ENCODE measurements around the gene KLC3. TPM values are rescaled to one million over a fixed set of nuclear protein-coding genes. Genes with fewer than 3 reads are reported as not detected.
A peak's percentile ranks its signal among the peaks of the same experiment; 100 is the strongest.

Gene KLC3
- total RNA-seq, 6 experiments from 2014 or later = 0.22 to 0.26 TPM; not detected in 4

GRCh38 chr19:45363861-45364459, 23.4 kb downstream of the KLC3 start:
- Histone ChIP-seq H3K27me3 (no peaks in the 10 kb centered on the region), H3K27ac (no peak overlapping the region), H3K4me1 (no peaks in the 10 kb centered on the region), H3K36me3 (peaks cover 0 to 13% (median 0%) of the 10 kb centered on the region in 4 donors), H3K9me3 (no peaks in the 10 kb centered on the region), H3K4me3 (no peak overlapping the region)
- TF ChIP-seq CTCF (IDR thresholded peaks at IDR 0.05) = no peak
- TF ChIP-seq POLR2A (IDR thresholded peaks at IDR 0.05) = no peak
- ATAC-seq (peak in 1 of 4 donors; percentile 11), DNase-seq (no peak)
- intact Hi-C loops (cut with DNase I) = no loop called here
- 95% methylated on average over 7 of the region's 44 CpGs for WGBS (ENCODE audit: insufficient coverage, low coverage, low lambda C conversion rate, missing lambda C conversion rate)

DNA sequence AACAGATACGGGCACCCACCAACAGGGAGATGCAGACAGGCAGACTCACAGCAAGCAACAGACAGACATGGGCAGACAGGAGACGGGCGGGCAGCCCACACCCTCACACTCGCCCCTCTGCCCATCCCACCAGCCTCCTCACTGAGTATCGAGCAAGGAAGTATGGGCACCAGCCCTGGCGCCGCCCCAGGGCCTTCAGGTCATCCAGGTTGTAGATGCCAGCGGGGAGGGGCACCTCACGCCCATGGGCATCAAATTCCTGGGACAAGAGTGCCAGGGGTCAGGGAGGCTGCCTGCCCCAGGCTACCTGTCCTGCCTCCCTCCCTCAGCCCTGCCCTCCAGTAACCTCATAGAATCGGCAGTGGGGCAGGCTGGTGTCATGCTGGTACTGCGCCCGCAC, 24.1 kb downstream of the KLC3 start:
- Histone ChIP-seq H3K27ac (no peak overlapping the region), H3K9me3 (no peaks in the 10 kb centered on the region), H3K4me3 (no peak overlapping the region), H3K36me3 (peaks cover 0 to 13% (median 0%) of the 10 kb centered on the region in 4 donors), H3K27me3 (no peaks in the 10 kb centered on the region), H3K4me1 (peaks cover 0 to 2% (median 0%) of the 10 kb centered on the region in 4 donors)
- DNase-seq (no peak), ATAC-seq (no peak)
- TF ChIP-seq POLR2A (IDR thresholded peaks at IDR 0.05) (no peak), CTCF (IDR thresholded peaks at IDR 0.05) (no peak)
- WGBS (ENCODE audit: insufficient coverage, low coverage, low lambda C conversion rate, missing lambda C conversion rate) = 80% methylated on average over 2 of the region's 12 CpGs
- intact Hi-C loops (cut with DNase I) = no loop called here

DNA sequence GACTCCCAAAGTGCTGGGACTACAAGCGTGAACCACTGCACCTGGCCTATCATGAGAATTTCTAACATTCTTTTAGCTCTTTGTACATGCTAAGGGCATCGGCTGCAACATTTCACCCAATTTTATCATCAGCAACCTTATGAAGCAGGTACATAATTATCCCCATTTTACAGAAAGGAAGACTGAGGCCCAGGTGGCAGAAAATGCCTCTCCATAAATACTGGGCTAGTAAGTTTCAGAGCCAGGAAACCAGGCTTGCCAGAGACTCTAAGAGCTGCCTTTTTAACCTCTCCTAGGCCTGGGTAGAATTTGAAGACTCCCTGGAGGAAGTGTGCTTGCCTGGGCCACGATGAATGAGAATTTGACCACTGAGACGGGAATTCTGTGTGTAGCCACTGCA, 27.6 kb downstream of the KLC3 start:
- TF ChIP-seq POLR2A (IDR thresholded peaks at IDR 0.05) (no peak), CTCF (IDR thresholded peaks at IDR 0.05) (no peak)
- no peaks in the 10 kb centered on the region for H3K27me3 ChIP-seq
- DNase-seq (no peak), ATAC-seq (no peak)
- peaks cover 0 to 8% (median 0%) of the 10 kb centered on the region in 4 donors for H3K36me3 ChIP-seq
- no peak overlapping the region for H3K27ac ChIP-seq
- no peak overlapping the region for H3K4me3 ChIP-seq
- H3K9me3 ChIP-seq = no peaks in the 10 kb centered on the region
- 91% methylated on average over 4 of the region's 4 CpGs for WGBS (ENCODE audit: insufficient coverage, low coverage, low lambda C conversion rate, missing lambda C conversion rate)
- intact Hi-C loops (cut with DNase I) = no loop called here
- peaks cover 0 to 4% (median 0%) of the 10 kb centered on the region in 4 donors for H3K4me1 ChIP-seq

DNA sequence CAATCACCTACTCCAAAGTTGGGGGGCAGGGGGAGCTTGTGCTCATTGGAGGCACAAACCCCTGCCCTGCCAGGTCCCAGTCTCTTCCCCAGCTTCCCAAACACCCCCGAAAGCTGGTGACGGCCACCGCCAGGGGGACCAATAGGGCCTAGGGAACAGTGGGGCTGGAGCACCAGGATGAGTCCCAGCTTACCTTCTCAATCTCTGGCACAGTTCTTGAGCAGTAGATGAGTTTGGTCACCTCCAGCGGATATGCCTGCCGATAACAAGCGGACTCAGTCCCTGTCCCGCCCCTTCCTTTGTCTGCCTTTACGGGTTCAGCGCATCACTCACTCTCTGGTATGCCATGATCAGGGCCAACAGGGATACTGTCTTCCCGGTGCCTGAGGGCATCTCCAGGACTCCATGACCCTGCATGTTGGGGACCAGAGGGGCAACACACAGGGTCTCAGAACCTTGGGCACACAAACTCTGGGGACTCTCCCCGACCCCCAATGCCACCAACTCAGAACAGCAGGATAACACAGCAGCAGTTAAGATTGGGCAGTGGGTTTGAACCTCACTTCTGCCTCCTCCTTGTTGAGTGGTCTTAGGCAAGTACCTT, 28.3 kb downstream of the KLC3 start:
- Histone ChIP-seq H3K36me3 (peaks cover 0 to 3% (median 0%) of the 10 kb centered on the region in 4 donors), H3K27ac (no peak overlapping the region), H3K27me3 (no peaks in the 10 kb centered on the region), H3K4me3 (no peak overlapping the region), H3K4me1 (peaks cover 0 to 4% (median 0%) of the 10 kb centered on the region in 4 donors), H3K9me3 (no peaks in the 10 kb centered on the region)
- DNase-seq (no peak), ATAC-seq (no peak)
- intact Hi-C loops (cut with DNase I) = no loop called here
- no CpG with 5 or more reads among the region's 11 CpGs for WGBS (ENCODE audit: insufficient coverage, low coverage, low lambda C conversion rate, missing lambda C conversion rate)
- TF ChIP-seq POLR2A (IDR thresholded peaks at IDR 0.05) (no peak), CTCF (IDR thresholded peaks at IDR 0.05) (no peak)
